GM23248 (cell line): Measurements from ENCODE around the gene PADI1. TPM values are rescaled to one million over a fixed set of nuclear protein-coding genes. Genes with fewer than 3 reads are reported as not detected.

Experiments
- DNase-seq: peaks from one replicate; pipeline ENCODE4 v3.0.0-alpha.2; 2015
- H2AFZ ChIP-seq: fragments of 200-600 bp; sonication (generic); 2 replicates; pipeline ENCODE4 v1.6.1; 2016; ENCODE audit warnings: antibody characterized with exemption
- H3F3A ChIP-seq: fragments of 200-600 bp; sonication (generic); 2 replicates; pipeline ENCODE4 v1.6.1; 2016; ENCODE audit warnings: mild to moderate bottlenecking, antibody characterized with exemption, mixed run types; ENCODE audit not compliant: insufficient read depth
- H3K27ac ChIP-seq: fragments of 200-600 bp; sonication (generic); 2 replicates; pipeline ENCODE4 v1.5.1; 2016; ENCODE audit warnings: mild to moderate bottlenecking
- H3K27me3 ChIP-seq: fragments of 200-600 bp; sonication (generic); replicated peaks from 2 replicates; pipeline ENCODE4 v1.6.1; 2016; ENCODE audit warnings: mild to moderate bottlenecking; ENCODE audit not compliant: insufficient read depth
- H3K36me3 ChIP-seq: fragments of 200-600 bp; sonication (generic); 2 replicates; pipeline ENCODE4 v1.6.1; 2016; ENCODE audit warnings: low read depth, mild to moderate bottlenecking
- H3K4me1 ChIP-seq: fragments of 200-600 bp; sonication (generic); 2 replicates; pipeline ENCODE4 v1.6.1; 2016; ENCODE audit warnings: mild to moderate bottlenecking; ENCODE audit not compliant: insufficient read depth
- H3K4me2 ChIP-seq: fragments of 200-600 bp; sonication (generic); one replicate; pipeline ENCODE4 v1.6.1; 2016; ENCODE audit warnings: mild to moderate bottlenecking; ENCODE audit not compliant: unreplicated experiment
- H3K4me3 ChIP-seq: fragments of 200-600 bp; sonication (generic); 2 replicates; pipeline ENCODE4 v1.5.1; 2016; ENCODE audit warnings: mild to moderate bottlenecking
- H3K79me2 ChIP-seq: fragments of 200-600 bp; sonication (generic); 2 replicates; pipeline ENCODE4 v1.6.1; 2016; ENCODE audit warnings: mild to moderate bottlenecking; ENCODE audit not compliant: insufficient read depth
- H3K9ac ChIP-seq: fragments of 200-600 bp; sonication (generic); 2 replicates; pipeline ENCODE4 v1.6.1; 2016; ENCODE audit warnings: mild to moderate bottlenecking
- H3K9me2 ChIP-seq: fragments of 200-600 bp; sonication (generic); 2 replicates; pipeline ENCODE4 v1.6.1; 2016; ENCODE audit warnings: mixed run types, mild to moderate bottlenecking, moderate library complexity; ENCODE audit not compliant: insufficient read depth
- H3K9me3 ChIP-seq: fragments of 200-600 bp; sonication (generic); one replicate; pipeline ENCODE4 v1.6.1; 2017; ENCODE audit warnings: low read depth
- H4K20me1 ChIP-seq: fragments of 200-600 bp; sonication (generic); 2 replicates; pipeline ENCODE4 v1.6.0; 2016; ENCODE audit not compliant: insufficient read depth
- EZH2 ChIP-seq: fragments of 200-600 bp; sonication (generic); IDR thresholded peaks from 2 replicates; pipeline ENCODE4 v1.6.1; 2018; ENCODE audit warnings: antibody characterized with exemption, mild to moderate bottlenecking; ENCODE audit not compliant: insufficient read depth, poor library complexity, severe bottlenecking
- EZH2phosphoT487 ChIP-seq: fragments of 200-600 bp; sonication (generic); IDR thresholded peaks from 2 replicates; pipeline ENCODE4 v1.6.1; 2018; ENCODE audit warnings: antibody characterized with exemption, moderate library complexity, mild to moderate bottlenecking, low read depth; ENCODE audit not compliant: insufficient read depth
- WGBS, 2 experiments: methylation state at CpG; one replicate each; pipeline ENCODE4 v1.1.6; 2015 to 2017; ENCODE audit warnings: low lambda C conversion rate in 2 of 2, low coverage in 1 of 2; ENCODE audit errors: missing lambda C conversion rate in 2 of 2; 5-methylcytosine and 5-hydroxymethylcytosine counted together
- in situ Hi-C: fragments of 300-500 bp; cut with MboI; formaldehyde crosslinking; loops from 2 replicates; pipeline ENCODE4 v1.15.0; 2020
- polyA plus RNA-seq: library from polyadenylated mRNA; unstranded; fragments of >200 nt; fragmentation: Nextera tagmentation; extraction: Ambion mirVana; gene quantifications from 2 replicates; pipeline ENCODE4 v1.2.1, GENCODE V29; 2016
- total RNA-seq: library from RNA; depleted of rRNA; stranded (reverse); fragments of >200 nt; shearing (Covaris generic); gene quantifications from 2 replicates; pipeline ENCODE4 v1.2.3, GENCODE V29; 2014

The PADI1 gene
- total and polyA plus RNA-seq, 2 experiments from 2014 or later: under 0.01 to 0.14 TPM

- no peak for TF ChIP-seq EZH2
- TF ChIP-seq EZH2phosphoT487: no peak
- no peak overlapping the region for H3K4me3 ChIP-seq
- in situ Hi-C loops: no loop called here
- no peaks in the 10 kb centered on the region for H3K9me3 ChIP-seq
- 48 to 52% methylated on average over 9 of the region's 9 CpGs for WGBS, 2 experiments
- no peaks in the 10 kb centered on the region for H3K79me2 ChIP-seq
- DNase-seq: peak; percentile 56
- peaks cover 9% of the 10 kb centered on the region; the same call in 1 of the 2 replicates for H3K4me1 ChIP-seq
- no peak overlapping the region for H3K9ac ChIP-seq
- H3K27me3 ChIP-seq: peaks cover 13% of the 10 kb centered on the region
- no peaks in the 10 kb centered on the region for H3K36me3 ChIP-seq
- H3K27ac ChIP-seq: no peak overlapping the region
- H3F3A ChIP-seq: no peaks in the 10 kb centered on the region
- no peak overlapping the region for H3K4me2 ChIP-seq
- H3K9me2 ChIP-seq: no peaks in the 10 kb centered on the region
- no peaks in the 10 kb centered on the region for H4K20me1 ChIP-seq
- no peak overlapping the region for H2AFZ ChIP-seq
Observed at GRCh38 chr1:17258116-17258757, 53.3 kb downstream of the PADI1 start.

- Histone ChIP-seq H3K4me2 (no peak overlapping the region), H3K27ac (no peak overlapping the region), H3K36me3 (no peaks in the 10 kb centered on the region), H3K27me3 (peaks cover 13% of the 10 kb centered on the region), H4K20me1 (no peaks in the 10 kb centered on the region), H3F3A (no peaks in the 10 kb centered on the region), H3K4me3 (no peak overlapping the region), H3K79me2 (no peaks in the 10 kb centered on the region), H3K9me2 (no peaks in the 10 kb centered on the region), H3K9me3 (no peaks in the 10 kb centered on the region), H3K4me1 (peaks cover 9% of the 10 kb centered on the region; the same call in 1 of the 2 replicates), H3K9ac (no peak overlapping the region), H2AFZ (no peak overlapping the region)
- DNase-seq: no peak
- WGBS, 2 experiments: 39 to 41% methylated on average over 6 of the region's 6 CpGs
- in situ Hi-C loops: no loop called here
- no peak for TF ChIP-seq EZH2phosphoT487
- TF ChIP-seq EZH2: no peak
Observed at GRCh38 chr1:17258758-17259130, 53.8 kb downstream of the PADI1 start.

GRCh38 chr1:17259233-17259873 is 54.4 kb downstream of the PADI1 start:
- peak; percentile 48 for DNase-seq
- TF ChIP-seq EZH2phosphoT487: no peak
- TF ChIP-seq EZH2: no peak
- no peak overlapping the region for H3K4me3 ChIP-seq
- H3K27ac ChIP-seq: no peak overlapping the region
- in situ Hi-C loops: no loop called here
- WGBS, 2 experiments: 40 to 46% methylated on average over 21 to 24 of the region's 24 CpGs
- peaks cover 9% of the 10 kb centered on the region; the same call in 1 of the 2 replicates for H3K4me1 ChIP-seq
- peaks cover 13% of the 10 kb centered on the region for H3K27me3 ChIP-seq
- H4K20me1 ChIP-seq: no peaks in the 10 kb centered on the region
- H3K36me3 ChIP-seq: no peaks in the 10 kb centered on the region
- H3K79me2 ChIP-seq: no peaks in the 10 kb centered on the region
- no peaks in the 10 kb centered on the region for H3K9me3 ChIP-seq
- no peaks in the 10 kb centered on the region for H3K9me2 ChIP-seq
- no peak overlapping the region for H3K9ac ChIP-seq
- no peak overlapping the region for H3K4me2 ChIP-seq
- no peak overlapping the region for H2AFZ ChIP-seq
- no peaks in the 10 kb centered on the region for H3F3A ChIP-seq

GRCh38 chr1:17260264-17260663 is 55.3 kb downstream of the PADI1 start:
- Histone ChIP-seq H3K4me2 (no peak overlapping the region), H3K9me3 (no peaks in the 10 kb centered on the region), H3K36me3 (no peaks in the 10 kb centered on the region), H3K4me1 (peaks cover 9% of the 10 kb centered on the region; the same call in 1 of the 2 replicates), H4K20me1 (no peaks in the 10 kb centered on the region), H3K27ac (no peak overlapping the region), H3K27me3 (peaks cover 13% of the 10 kb centered on the region), H3K4me3 (no peak overlapping the region), H3K9me2 (no peaks in the 10 kb centered on the region), H2AFZ (no peak overlapping the region), H3F3A (no peaks in the 10 kb centered on the region), H3K9ac (no peak overlapping the region), H3K79me2 (no peaks in the 10 kb centered on the region)
- peak; percentile 24 for DNase-seq
- in situ Hi-C loops: no loop called here
- no peak for TF ChIP-seq EZH2
- no peak for TF ChIP-seq EZH2phosphoT487
- 84 to 88% methylated on average over 7 of the region's 7 CpGs for WGBS, 2 experiments
